CD4-positive, alpha-beta T cell treated with Interferon gamma for 1 hour (primary cell): Measurements from ENCODE around the gene NUDT16L1.

Experiments used
- DNase-seq: peaks from one replicate; pipeline ENCODE4 v3.0.0-alpha.2; 2020

Gene NUDT16L1

DNA sequence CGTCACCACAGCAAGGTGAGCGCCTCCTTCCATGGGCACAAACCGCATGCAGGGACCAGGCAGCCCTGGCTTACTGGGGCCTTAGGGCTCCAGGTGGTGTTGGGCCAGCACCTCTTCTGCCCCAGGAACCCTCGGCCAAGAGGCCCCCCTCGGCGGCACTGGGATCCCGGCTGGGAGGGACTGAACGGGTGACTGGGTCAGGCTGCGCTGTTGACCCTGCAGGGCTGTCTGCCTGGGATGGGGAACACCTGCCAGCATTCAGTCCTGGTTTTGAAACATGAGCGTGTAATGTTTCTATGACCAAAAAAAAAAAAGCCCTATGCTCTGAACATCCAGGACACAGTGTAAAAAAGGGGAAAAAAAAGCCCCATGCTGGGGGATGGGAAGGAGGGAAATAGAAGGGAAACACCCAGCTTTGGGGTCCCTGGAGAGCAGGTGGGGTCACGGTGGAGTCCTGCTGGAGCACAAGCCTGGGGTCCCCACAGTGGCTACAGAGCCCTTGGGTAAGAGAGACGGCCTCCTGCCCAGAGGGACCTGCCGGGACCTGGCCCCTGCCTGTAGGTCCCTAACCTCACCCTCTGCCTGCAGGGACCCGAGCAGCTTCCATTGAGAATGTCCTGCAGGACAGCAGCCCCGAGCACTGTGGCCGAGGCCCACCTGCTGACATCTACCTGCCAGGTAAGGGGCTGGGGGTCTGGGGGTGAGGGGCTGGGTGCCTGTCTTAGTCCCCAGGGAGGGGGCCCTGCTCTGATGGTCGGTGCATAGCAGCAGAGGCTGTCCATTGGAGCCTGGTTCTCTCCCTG lies 9.9 kb upstream of the NUDT16L1 start:
- no peak for DNase-seq

- DNase-seq, result no peak
These were observed 9.2 kb upstream of the NUDT16L1 start for GRCh38 chr16:4684058-4684715.

GRCh38 chr16:4684763-4685162 lies 8.6 kb upstream of the NUDT16L1 start:
- DNase-seq, result no peak

DNA sequence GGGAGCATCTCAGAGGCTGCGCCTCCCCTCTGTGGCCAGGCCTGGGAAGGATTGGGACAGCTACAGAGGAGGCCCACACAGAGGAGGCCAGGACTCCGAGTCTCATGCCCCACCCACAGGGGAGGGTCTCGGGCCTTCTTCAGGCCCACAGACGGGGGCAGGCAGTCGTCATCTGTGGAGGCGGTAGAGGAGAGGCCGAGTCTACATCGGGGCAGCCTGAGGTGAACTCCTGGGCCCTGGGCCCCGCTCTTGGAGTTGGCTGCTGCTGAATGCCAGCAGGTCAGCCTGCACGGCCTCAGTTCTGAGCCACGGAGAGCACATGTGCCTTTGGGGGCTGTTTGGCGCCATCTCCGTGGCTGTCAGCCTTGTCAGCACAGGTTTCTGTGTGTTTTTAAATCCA lies 8.1 kb upstream of the NUDT16L1 start:
- DNase-seq, result no peak

- DNase-seq, result no peak
These were observed 7.4 kb upstream of the NUDT16L1 start for GRCh38 chr16:4685776-4686496.

GRCh38 chr16:4686497-4687210 lies 6.7 kb upstream of the NUDT16L1 start:
- DNase-seq, result no peak

- no peak for DNase-seq
These were observed 5.9 kb upstream of the NUDT16L1 start for GRCh38 chr16:4687416-4687815.

GRCh38 chr16:4687946-4688673 lies 5.3 kb upstream of the NUDT16L1 start:
- DNase-seq, result no peak

DNA sequence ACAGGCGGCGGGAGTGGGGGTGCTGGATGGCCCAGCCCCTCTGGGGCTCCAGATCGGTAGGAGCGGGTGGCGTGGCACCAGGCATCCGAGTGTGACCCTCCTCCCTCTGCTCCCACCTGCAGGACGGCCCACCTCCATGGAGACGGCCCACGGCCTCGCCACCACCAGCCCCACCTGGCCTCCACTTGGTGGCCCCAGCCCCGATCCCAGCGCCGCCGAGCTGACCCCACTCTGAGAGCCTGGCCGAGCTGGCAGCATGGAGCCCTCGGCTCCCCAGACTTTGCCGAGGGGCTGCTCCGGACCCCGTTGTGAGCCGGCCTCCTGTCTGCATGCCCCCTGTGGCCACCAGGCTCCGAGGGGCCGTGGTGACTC lies 4.7 kb upstream of the NUDT16L1 start:
- DNase-seq, result no peak

- DNase-seq, result no peak
These were observed 4.2 kb upstream of the NUDT16L1 start for GRCh38 chr16:4689091-4689671.

DNA sequence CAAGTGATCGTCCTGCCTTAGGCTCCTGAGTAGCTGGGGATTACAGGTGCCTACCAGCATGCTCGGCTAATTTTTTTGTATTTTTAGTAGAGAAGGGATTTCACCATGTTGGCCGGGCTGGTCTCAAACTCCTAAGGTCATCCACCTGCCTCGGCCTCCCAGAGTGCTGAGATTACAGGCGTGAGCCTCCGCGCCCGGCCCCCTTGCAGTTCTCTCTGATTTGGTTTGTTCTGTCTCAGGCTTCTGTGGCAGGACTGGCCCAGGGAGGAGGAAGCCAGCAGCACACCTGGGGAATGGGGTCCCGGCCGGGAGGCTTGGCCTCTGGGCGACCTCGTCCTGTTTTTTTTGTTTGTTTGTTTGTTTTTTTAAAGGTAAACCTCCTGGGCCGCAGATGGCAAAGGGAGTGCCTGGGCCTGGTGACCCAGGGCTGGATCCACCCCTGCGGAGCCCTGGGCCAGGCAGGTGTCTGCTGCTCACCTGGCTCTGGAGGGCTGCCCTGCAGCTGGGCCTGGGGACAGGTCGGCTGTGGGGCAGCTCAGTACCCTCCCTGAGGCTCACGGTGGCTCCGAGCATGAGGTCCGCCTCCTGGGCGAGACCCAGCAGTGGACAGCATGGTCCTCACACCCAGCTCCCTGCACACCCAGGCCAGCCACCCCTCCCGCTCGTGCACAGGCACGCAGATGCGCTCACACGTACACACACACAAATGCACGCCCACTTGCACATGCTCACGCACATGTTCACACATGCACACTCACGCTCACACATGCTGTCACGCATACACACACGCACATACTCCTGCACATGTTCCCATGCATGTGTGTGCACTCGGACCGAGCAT lies 3.3 kb upstream of the NUDT16L1 start:
- no peak for DNase-seq

- no peak for DNase-seq
These were observed 2.3 kb upstream of the NUDT16L1 start for GRCh38 chr16:4690946-4691665.

DNA sequence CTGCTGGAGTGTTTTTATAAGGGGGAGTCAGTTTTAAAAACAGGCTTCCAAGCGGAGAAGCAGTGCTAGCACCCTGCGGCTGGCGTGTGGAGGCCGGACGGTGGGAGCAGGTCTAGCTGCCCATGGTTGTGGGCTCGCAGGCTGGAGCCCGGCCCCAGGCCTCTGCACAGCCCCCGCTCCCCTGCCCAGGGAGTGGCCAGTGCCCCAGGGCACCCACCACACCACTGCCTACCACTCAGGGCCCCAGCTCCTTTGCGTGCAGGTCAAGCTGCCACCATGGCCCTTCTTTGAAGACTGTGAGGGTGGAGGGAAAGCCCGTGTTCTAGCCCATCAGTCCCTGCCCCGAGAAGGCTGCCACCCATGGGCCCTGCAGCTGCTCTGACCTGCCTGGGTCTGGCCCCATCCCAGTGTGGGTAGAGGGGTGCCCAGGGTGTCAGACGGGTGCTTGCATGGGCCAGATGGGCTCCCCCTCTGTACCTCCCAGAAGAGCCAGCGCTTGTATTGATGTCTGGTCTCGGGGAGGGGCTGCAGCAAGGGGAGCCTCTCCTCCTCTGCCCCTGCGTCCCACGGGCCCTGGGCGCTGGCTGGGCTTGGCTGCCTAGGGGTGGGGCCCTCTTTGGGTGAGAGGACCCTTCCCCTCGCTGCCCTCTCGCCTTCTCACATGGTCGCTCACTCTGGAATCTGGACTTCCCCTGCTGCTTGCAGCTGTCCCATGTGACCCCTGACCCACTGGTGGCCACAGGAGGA lies 1.5 kb upstream of the NUDT16L1 start:
- DNase-seq, result no peak

DNA sequence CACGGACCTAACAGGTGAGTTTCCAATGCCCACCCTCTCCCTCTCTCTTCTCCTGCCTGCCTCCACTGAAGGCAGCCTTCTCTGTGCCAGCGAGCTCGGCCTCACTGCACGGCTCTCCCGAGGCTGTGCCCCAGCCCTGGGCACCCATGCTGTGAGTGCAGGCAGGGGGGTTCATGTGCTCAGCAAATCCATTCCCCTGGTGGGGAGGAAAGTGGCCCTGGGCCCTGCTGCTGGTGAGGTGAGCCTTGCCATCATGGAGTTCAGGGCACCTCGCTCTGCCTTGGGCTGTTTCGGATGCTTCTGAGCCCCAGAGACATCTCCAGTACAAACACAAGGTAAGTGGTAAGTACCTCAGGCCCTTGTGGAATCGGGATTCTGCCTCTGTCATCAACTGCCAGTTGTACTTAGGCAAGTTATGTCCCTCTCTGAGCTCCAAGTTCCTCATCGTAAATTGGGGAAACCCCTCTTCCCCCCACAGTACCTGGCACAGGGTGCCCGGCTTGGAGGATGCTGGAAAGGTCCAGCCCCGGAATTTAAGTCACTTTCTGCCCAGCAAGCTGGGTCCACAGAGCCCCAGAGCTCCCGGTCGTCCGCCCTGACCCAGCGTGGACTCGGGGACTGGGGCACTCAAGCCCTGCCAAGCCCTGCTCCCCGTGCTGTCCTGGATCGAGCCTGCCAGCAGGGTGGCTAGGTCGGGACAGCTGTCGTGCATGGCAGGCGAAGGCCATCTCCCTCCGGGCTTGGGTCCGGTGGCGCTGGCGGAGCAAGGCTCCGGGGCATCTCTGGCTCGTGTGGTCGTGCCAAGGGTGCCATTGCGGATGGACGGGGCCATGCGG lies 684 bp upstream of the NUDT16L1 start:
- DNase-seq, result no peak

DNA sequence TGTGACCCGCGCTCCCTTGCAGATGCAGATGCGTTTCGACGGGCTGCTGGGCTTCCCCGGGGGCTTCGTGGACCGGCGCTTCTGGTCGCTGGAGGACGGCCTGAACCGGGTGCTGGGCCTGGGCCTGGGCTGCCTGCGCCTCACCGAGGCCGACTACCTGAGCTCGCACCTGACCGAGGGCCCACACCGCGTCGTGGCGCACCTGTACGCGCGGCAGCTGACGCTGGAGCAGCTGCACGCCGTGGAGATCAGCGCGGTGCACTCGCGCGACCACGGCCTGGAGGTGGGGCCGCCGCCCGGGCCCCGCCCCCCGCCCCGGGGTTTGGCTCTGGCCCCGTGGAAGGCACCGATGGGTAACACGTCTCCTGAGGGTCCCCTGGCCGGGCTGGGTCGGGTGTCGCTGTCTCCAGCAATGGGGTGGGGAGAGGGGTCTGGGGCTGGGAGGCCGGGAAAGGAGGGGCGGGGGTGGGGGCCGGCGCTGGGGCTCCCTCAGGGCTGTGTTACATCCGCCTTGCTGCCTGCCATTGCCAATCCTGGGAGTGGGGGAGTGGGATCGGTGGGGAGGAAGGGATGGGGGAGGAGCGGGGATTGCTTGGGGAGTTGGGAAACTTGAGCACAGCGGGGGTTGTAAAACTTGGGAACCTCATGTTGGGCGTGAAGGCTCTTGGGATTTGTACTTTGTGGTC lies 737 bp downstream of the NUDT16L1 start:
- peak; percentile 46 for DNase-seq

GRCh38 chr16:4694642-4695451 lies 1.5 kb downstream of the NUDT16L1 start:
- DNase-seq, result no peak

GRCh38 chr16:4695473-4696171 lies 2.3 kb downstream of the NUDT16L1 start:
- no peak for DNase-seq
